ENCODE measurements around the gene NR3C2. TPM values are rescaled to one million over a fixed set of nuclear protein-coding genes. Genes with fewer than 3 reads are reported as not detected.

The NR3C2 gene
- total RNA-seq, 5 donors from 2014 or later (not counting 1 experiment from before 2014, with no cell fraction given), result 33.5 to 60.4 (median 34.5) TPM

GRCh38 chr4:148412460-148412994, 29.7 kb downstream of the NR3C2 start:
- H3K4me1 ChIP-seq (ENCODE audit: control insufficient read depth in 1 of 2, extremely low read depth in 1 of 2, insufficient read depth in 2 of 2, low read length in 2 of 2), result no peaks in the 10 kb centered on the region
- no peak for ATAC-seq (replicated peaks in 1 of 4)
- CTCF ChIA-PET, result no interaction called here
- POLR2A ChIA-PET, result interaction anchor here in 1 of 2 donors (1.2 kb wide), 1 partner anchor 20 kb away, joined by 3 read pairs; no protein-coding TSS in a partner anchor
- Mint-ChIP-seq H3K27ac (no peak overlapping the region), H3K9me3 (no peaks in the 10 kb centered on the region), H3K27me3 (no peaks in the 10 kb centered on the region), H3K4me1 (peaks cover 50 to 62% (median 60%) of the 10 kb centered on the region in 3 donors), H3K4me3 (no peak overlapping the region), H3K36me3 (peaks cover 8% of the 10 kb centered on the region)
- no peak overlapping the region for H3K4me3 ChIP-seq (ENCODE audit: control insufficient read depth in 1 of 2, extremely low read depth in 1 of 2, low read length in 1 of 2)
- H3K27me3 ChIP-seq (replicated peaks in 1 of 2; ENCODE audit: control insufficient read depth in 2 of 2, extremely low read depth in 1 of 2, insufficient read depth in 2 of 2, low read length in 1 of 2), result no peaks in the 10 kb centered on the region
- WGBS (ENCODE audit: insufficient coverage), result 92% methylated on average over 2 of the region's 2 CpGs
- no peaks in the 10 kb centered on the region for H3K9me3 ChIP-seq
- DNase-seq, result no peak
- no peaks in the 10 kb centered on the region for H3K36me3 ChIP-seq (ENCODE audit: control insufficient read depth in 2 of 2, extremely low read depth in 1 of 2, insufficient read depth in 1 of 2, low read length in 1 of 2)
- no peak overlapping the region for H3K27ac ChIP-seq (ENCODE audit: low read length)

- Histone ChIP-seq H3K27me3 (replicated peaks in 1 of 2; ENCODE audit: control insufficient read depth in 2 of 2, extremely low read depth in 1 of 2, insufficient read depth in 2 of 2, low read length in 1 of 2) (no peaks in the 10 kb centered on the region), H3K27ac (ENCODE audit: low read length) (no peak overlapping the region), H3K9me3 (no peaks in the 10 kb centered on the region), H3K4me3 (ENCODE audit: control insufficient read depth in 1 of 2, extremely low read depth in 1 of 2, low read length in 1 of 2) (no peak overlapping the region), H3K36me3 (ENCODE audit: control insufficient read depth in 2 of 2, extremely low read depth in 1 of 2, insufficient read depth in 1 of 2, low read length in 1 of 2) (no peaks in the 10 kb centered on the region), H3K4me1 (ENCODE audit: control insufficient read depth in 1 of 2, extremely low read depth in 1 of 2, insufficient read depth in 2 of 2, low read length in 2 of 2) (no peaks in the 10 kb centered on the region)
- no peak overlapping the region for H3K27ac Mint-ChIP-seq
- no peaks in the 10 kb centered on the region for H3K27me3 Mint-ChIP-seq
- ATAC-seq (replicated peaks in 1 of 4) (no peak), DNase-seq (no peak)
- ChIA-PET CTCF (no interaction called here), POLR2A (no interaction called here)
- H3K9me3 Mint-ChIP-seq, result no peaks in the 10 kb centered on the region
- H3K4me3 Mint-ChIP-seq, result no peak overlapping the region
- WGBS (ENCODE audit: insufficient coverage), result 100% methylated on average over 2 of the region's 5 CpGs
- H3K36me3 Mint-ChIP-seq, result peaks cover 3% of the 10 kb centered on the region
- peaks cover 20 to 45% (median 25%) of the 10 kb centered on the region in 3 donors for H3K4me1 Mint-ChIP-seq
Observed at GRCh38 chr4:148405161-148405893, 36.9 kb downstream of the NR3C2 start.

GRCh38 chr4:148398988-148399387, 43.2 kb downstream of the NR3C2 start:
- no peaks in the 10 kb centered on the region for H3K27me3 Mint-ChIP-seq
- ChIA-PET POLR2A (no interaction called here), CTCF (no interaction called here)
- H3K4me3 Mint-ChIP-seq, result no peak overlapping the region
- peaks cover 24% of the 10 kb centered on the region for H3K36me3 Mint-ChIP-seq
- no peak for DNase-seq
- no peak for ATAC-seq (replicated peaks in 1 of 4)
- Histone ChIP-seq H3K4me3 (ENCODE audit: control insufficient read depth in 1 of 2, extremely low read depth in 1 of 2, low read length in 1 of 2) (no peak overlapping the region), H3K27ac (ENCODE audit: low read length) (no peak overlapping the region), H3K4me1 (ENCODE audit: control insufficient read depth in 1 of 2, extremely low read depth in 1 of 2, insufficient read depth in 2 of 2, low read length in 2 of 2) (peaks cover 0 to 3% of the 10 kb centered on the region in 2 experiments), H3K9me3 (no peaks in the 10 kb centered on the region), H3K36me3 (ENCODE audit: control insufficient read depth in 2 of 2, extremely low read depth in 1 of 2, insufficient read depth in 1 of 2, low read length in 1 of 2) (no peaks in the 10 kb centered on the region), H3K27me3 (replicated peaks in 1 of 2; ENCODE audit: control insufficient read depth in 2 of 2, extremely low read depth in 1 of 2, insufficient read depth in 2 of 2, low read length in 1 of 2) (no peaks in the 10 kb centered on the region)
- H3K4me1 Mint-ChIP-seq, result peaks cover 41 to 49% (median 42%) of the 10 kb centered on the region in 3 donors
- H3K9me3 Mint-ChIP-seq, result no peaks in the 10 kb centered on the region
- H3K27ac Mint-ChIP-seq, result peak overlapping the region in 1 of 2 donors; percentile 31

GRCh38 chr4:148397771-148398170, 44.4 kb downstream of the NR3C2 start:
- no peaks in the 10 kb centered on the region for H3K36me3 ChIP-seq (ENCODE audit: control insufficient read depth in 2 of 2, extremely low read depth in 1 of 2, insufficient read depth in 1 of 2, low read length in 1 of 2)
- no peaks in the 10 kb centered on the region for H3K9me3 Mint-ChIP-seq
- H3K27ac Mint-ChIP-seq, result no peak overlapping the region
- H3K4me3 ChIP-seq (ENCODE audit: control insufficient read depth in 1 of 2, extremely low read depth in 1 of 2, low read length in 1 of 2), result no peak overlapping the region
- ChIA-PET CTCF (no interaction called here), POLR2A (interaction anchor here in 1 of 2 donors (0.6 kb wide), 1 partner anchor 213 kb away, joined by 3 read pairs; no protein-coding TSS in a partner anchor)
- WGBS (ENCODE audit: insufficient coverage), result 100% methylated on average over 1 of the region's 2 CpGs
- H3K27ac ChIP-seq (ENCODE audit: low read length), result no peak overlapping the region
- DNase-seq, result no peak
- H3K9me3 ChIP-seq, result no peaks in the 10 kb centered on the region
- peaks cover 44 to 54% (median 45%) of the 10 kb centered on the region in 3 donors for H3K4me1 Mint-ChIP-seq
- no peak for ATAC-seq (replicated peaks in 1 of 4)
- no peaks in the 10 kb centered on the region for H3K27me3 ChIP-seq (replicated peaks in 1 of 2; ENCODE audit: control insufficient read depth in 2 of 2, extremely low read depth in 1 of 2, insufficient read depth in 2 of 2, low read length in 1 of 2)
- H3K4me1 ChIP-seq (ENCODE audit: control insufficient read depth in 1 of 2, extremely low read depth in 1 of 2, insufficient read depth in 2 of 2, low read length in 2 of 2), result peaks cover 0 to 3% of the 10 kb centered on the region in 2 experiments
- peaks cover 22% of the 10 kb centered on the region for H3K36me3 Mint-ChIP-seq
- H3K4me3 Mint-ChIP-seq, result no peak overlapping the region
- no peaks in the 10 kb centered on the region for H3K27me3 Mint-ChIP-seq

GRCh38 chr4:148396986-148397673, 45.1 kb downstream of the NR3C2 start:
- 94% methylated on average over 3 of the region's 3 CpGs for WGBS (ENCODE audit: insufficient coverage)
- H3K9me3 ChIP-seq, result no peaks in the 10 kb centered on the region
- Mint-ChIP-seq H3K36me3 (peaks cover 22% of the 10 kb centered on the region), H3K9me3 (no peaks in the 10 kb centered on the region), H3K27ac (no peak overlapping the region), H3K4me3 (no peak overlapping the region), H3K4me1 (peaks cover 50 to 59% (median 50%) of the 10 kb centered on the region in 3 donors), H3K27me3 (no peaks in the 10 kb centered on the region)
- no peak for ATAC-seq (replicated peaks in 1 of 4)
- ChIA-PET CTCF (no interaction called here), POLR2A (interaction anchor here in 1 of 2 donors (0.6 to 0.7 kb wide), 2 partner anchors 25 to 212 kb away, joined by 3 read pairs; no protein-coding TSS in a partner anchor)
- H3K27ac ChIP-seq (ENCODE audit: low read length), result no peak overlapping the region
- no peaks in the 10 kb centered on the region for H3K27me3 ChIP-seq (replicated peaks in 1 of 2; ENCODE audit: control insufficient read depth in 2 of 2, extremely low read depth in 1 of 2, insufficient read depth in 2 of 2, low read length in 1 of 2)
- H3K4me3 ChIP-seq (ENCODE audit: control insufficient read depth in 1 of 2, extremely low read depth in 1 of 2, low read length in 1 of 2), result no peak overlapping the region
- H3K36me3 ChIP-seq (ENCODE audit: control insufficient read depth in 2 of 2, extremely low read depth in 1 of 2, insufficient read depth in 1 of 2, low read length in 1 of 2), result no peaks in the 10 kb centered on the region
- no peak for DNase-seq
- H3K4me1 ChIP-seq (ENCODE audit: control insufficient read depth in 1 of 2, extremely low read depth in 1 of 2, insufficient read depth in 2 of 2, low read length in 2 of 2), result peaks cover 0 to 3% of the 10 kb centered on the region in 2 experiments

- Mint-ChIP-seq H3K4me3 (no peak overlapping the region), H3K27ac (no peak overlapping the region), H3K27me3 (no peaks in the 10 kb centered on the region), H3K36me3 (peaks cover 22% of the 10 kb centered on the region), H3K9me3 (no peaks in the 10 kb centered on the region), H3K4me1 (peaks cover 45 to 58% (median 53%) of the 10 kb centered on the region in 3 donors)
- no CpG with 5 or more reads among the region's 1 CpG for WGBS (ENCODE audit: insufficient coverage)
- ChIA-PET POLR2A (interaction anchor here (0.6 kb wide), 2 partner anchors 47 kb away, joined by 3 to 4 read pairs; no protein-coding TSS in a partner anchor), CTCF (interaction anchor here in 1 of 2 donors (1.0 kb wide), 1 partner anchor 19 kb away, joined by 3 read pairs; no protein-coding TSS in a partner anchor)
- no peaks in the 10 kb centered on the region for H3K9me3 ChIP-seq
- ATAC-seq (replicated peaks in 1 of 4), result no peak
- H3K4me1 ChIP-seq (ENCODE audit: control insufficient read depth in 1 of 2, extremely low read depth in 1 of 2, insufficient read depth in 2 of 2, low read length in 2 of 2), result peaks cover 0 to 3% of the 10 kb centered on the region in 2 experiments
- H3K27ac ChIP-seq (ENCODE audit: low read length), result no peak overlapping the region
- DNase-seq, result no peak
- no peaks in the 10 kb centered on the region for H3K27me3 ChIP-seq (replicated peaks in 1 of 2; ENCODE audit: control insufficient read depth in 2 of 2, extremely low read depth in 1 of 2, insufficient read depth in 2 of 2, low read length in 1 of 2)
- no peak overlapping the region for H3K4me3 ChIP-seq (ENCODE audit: control insufficient read depth in 1 of 2, extremely low read depth in 1 of 2, low read length in 1 of 2)
- no peaks in the 10 kb centered on the region for H3K36me3 ChIP-seq (ENCODE audit: control insufficient read depth in 2 of 2, extremely low read depth in 1 of 2, insufficient read depth in 1 of 2, low read length in 1 of 2)
Observed at GRCh38 chr4:148395771-148396170, 46.4 kb downstream of the NR3C2 start.
